ENCODE results near the gene ADAMTS2.

ADAMTS2 gene

DNA sequence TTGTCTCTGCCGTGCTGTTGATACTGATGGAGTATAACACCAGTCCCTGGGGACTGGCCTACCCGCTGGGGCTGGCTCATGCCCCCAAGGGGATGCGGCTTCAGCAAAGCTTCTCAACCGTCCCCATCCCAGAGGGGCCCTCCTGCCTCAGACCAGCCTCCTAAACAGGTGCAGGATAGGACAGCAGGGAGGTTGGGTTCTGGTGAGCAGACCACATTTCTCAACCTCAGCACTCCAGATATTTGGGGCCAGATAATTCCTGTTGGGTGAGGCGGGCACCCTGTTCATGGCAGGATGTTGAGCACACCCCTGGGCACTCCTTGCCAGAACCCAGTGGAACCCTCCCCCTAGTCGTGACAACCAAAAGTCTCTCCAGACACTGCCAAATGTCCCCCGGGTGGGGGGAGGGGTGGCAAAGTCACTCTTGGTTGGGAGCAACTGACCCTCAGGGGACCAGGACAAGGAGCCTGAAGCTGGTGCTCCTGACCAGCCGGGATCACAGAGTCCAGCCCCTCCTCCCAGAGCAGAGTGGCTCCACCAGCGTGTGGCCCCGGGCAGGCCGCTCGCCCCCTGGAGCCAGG, 177.3 kb downstream of the ADAMTS2 start:
- no peak for DNase-seq

DNA sequence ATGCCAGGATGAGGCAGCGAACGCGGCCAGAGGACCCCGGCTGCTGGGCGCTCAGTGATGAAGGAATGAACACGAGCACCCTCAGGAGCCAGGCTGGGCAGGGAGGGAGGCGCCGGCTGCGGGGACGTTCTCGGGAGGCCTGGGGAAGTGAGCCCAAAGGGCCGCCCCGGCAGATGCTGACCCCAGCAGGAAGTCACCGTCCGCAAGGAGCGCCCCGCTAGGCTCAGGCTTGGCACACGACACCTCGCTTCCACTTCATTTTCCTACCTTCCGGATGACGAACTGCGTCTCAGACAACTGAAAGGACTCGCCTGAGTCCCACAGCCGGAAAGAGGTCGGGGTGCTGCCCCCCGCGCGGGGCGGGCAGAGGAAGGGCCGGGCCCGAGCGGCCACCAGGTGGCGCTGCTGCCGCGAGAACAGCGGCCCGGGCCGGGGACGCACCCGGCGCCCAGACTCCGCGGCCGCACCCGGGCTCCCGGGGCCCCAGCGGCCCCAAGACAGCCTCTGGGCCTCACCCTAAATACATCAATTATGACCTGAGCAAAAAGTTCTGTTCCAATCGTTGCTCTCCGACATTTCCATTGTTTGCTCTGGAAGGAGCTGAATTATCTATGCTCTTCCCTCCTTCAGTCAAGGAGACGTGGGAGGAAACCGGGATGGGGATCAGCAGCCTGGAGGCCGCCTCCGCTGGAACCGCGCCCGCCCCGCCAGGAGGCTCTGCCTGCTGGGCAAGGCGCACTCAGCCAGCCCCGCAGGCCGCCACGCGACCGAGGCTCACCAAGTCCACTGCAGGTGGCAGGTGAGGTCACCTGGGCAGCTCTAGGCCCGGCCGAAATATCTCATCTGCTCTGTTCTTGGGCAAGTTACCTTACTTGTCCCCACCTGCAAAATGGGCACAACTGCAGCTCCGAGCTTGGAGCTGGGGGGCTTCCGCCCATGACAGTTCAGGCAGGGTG, 178.1 kb downstream of the ADAMTS2 start:
- DNase-seq: peak; percentile 48 to 53

DNA sequence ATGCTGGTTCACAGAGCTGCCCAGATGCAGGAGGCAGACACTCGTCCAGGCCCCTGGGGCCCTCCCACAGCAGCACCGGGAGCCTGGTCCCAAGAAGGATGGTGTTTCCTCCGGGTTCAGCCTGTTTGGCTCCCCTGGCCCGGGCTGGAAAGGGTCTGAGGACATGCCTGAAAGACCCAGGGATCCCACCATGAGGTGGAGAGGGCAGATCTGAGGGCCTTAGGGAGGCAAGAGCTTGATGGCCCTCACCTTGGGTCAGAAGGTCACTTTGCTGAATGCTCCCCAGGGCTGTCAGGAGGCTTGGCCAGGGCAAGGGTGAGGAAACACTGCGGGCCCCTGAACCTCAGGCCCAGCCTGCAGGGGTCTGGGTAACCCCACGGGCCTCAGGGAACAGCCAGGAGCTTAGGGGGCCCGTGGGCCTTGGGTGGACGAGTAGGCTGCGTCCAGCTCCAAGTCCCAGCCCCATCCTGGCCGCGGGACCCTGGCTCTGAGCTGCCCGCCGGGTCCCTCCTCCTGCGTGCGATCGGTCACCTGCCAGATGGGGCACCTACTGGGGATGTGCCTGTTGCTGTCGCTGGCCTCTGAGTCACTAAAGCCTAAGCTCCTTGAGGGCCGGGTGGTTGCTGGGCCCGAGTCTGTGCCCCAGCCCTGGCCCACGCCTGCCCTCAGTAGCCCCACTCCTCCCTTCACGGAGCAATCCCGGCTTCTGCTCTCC, 178.9 kb downstream of the ADAMTS2 start:
- DNase-seq: no peak

DNA sequence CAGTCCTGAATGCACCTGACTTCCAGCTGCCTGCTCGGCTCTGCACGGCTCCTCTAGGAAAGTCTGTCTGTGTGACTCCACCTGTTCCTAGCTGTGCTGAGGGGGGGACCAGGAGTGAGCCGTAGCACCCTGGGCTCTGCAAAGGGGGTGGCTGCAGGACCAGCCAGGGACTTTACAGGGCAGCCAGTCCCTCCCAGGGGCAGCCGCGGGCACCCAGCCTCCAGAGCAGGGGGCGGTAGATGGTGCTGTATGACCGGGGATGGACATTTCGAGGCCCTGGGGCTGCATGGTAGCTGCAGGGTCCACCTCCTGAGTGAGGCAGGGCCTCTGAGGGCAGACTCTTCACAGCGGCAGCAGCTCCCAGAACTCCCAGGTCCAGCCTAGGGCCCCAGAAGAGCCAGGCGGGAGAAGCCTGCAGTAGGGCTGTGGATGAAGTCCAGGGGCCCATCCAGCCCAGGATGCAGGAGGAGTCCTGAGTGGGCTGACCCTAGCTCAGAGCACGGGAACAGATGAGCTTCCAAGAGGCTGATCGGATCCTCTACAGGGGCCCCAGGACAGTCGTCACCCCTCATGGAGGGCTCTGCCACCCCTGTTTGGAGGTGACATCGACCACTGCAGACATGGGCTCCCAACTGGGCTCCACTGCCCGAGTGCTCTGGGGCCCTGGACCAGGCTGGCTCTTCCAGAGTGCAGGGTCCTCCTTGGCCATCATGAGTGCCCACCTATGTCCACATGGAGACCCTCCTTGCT, 179.7 kb downstream of the ADAMTS2 start:
- DNase-seq: no peak

DNA sequence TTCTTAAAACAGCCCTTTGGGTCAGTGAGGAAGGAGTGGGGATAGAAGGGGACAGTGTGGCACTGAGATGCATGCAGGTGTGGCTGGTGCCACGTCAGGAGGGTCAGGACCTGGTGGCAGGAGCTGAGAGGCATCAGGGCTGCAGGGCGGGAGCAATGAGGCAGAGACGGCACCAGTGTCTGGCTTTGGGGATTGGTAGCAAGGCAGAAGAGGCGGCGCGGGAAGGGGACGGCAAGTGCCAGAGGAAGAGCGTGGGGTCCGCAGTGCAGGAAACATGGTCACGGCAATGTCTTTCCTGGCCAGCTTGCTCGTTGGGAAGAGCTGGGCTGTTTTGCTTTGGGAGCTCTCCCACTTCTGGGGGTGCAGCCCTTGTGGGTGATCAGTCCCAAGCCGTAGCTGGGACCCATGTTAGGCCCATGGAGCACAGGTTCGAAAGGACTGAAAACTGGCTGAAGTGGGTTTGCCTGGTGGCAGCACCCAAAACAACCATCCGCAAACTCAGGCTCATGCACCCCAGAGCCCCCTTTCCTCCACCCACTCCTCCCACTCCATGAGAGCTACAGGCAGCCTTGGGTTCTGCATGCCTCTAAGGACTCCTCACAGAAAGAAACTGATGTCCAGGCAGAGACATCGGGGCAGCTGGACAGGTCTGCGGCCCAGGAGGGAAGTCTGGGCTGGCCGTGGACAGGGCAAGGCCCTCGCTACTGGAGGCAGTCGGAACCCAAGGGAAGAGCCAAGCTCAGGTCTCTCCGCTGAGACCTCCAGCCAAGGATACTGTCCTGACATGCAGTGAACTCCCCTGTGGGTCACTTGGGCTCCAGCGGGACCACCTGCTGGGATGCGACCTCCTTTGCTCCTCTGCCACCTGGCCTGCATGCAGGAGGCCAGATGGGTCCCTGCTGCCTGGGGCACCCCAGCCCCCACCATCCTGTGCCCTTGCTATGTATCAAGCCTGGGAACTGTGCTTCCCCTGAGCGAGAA, 180.6 kb downstream of the ADAMTS2 start:
- DNase-seq: no peak

DNA sequence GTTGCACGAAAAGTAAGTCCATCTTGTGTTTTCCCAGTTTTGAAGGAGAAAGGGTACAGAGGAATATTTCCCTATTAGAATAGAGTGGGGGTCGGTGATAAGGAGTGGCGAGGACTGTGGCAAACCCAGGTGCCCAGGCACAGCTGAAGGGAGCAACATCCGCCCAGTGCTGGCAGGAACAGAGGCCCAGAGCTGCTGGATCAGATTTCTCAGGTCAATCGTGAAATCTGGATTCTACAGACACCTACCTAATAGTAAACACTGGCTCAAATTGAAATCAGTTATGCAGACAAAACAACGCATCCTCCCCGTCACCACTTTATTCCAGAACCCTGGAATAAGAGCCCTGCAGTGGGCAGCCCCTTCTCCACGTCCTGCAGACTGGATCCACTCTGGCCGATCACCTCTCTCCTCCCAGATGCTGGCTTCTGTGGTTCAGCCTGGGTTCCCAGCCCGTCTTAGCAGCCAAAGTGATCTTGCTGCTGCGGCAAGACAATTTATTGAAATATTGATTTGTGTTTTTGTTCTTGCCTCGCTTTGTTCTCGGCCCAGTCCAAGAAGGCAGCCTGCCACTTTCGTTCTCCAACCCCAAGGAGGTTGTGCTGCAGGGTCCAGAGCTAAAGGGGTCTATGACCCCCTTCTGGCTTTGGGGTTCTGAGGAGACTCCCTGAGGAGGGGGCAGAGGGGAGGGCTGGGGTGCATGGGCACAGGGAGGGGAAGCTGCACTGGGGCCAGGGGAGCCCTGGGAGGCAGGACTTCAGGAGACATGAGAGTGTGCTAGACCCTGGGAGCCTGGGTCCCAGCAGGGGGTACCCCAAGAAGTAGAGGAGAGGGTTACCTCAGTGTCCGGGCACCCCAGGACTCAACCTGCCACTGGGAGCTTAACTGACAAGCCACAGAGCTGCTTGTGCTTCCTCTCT, 181.8 kb downstream of the ADAMTS2 start:
- no peak for DNase-seq

DNA sequence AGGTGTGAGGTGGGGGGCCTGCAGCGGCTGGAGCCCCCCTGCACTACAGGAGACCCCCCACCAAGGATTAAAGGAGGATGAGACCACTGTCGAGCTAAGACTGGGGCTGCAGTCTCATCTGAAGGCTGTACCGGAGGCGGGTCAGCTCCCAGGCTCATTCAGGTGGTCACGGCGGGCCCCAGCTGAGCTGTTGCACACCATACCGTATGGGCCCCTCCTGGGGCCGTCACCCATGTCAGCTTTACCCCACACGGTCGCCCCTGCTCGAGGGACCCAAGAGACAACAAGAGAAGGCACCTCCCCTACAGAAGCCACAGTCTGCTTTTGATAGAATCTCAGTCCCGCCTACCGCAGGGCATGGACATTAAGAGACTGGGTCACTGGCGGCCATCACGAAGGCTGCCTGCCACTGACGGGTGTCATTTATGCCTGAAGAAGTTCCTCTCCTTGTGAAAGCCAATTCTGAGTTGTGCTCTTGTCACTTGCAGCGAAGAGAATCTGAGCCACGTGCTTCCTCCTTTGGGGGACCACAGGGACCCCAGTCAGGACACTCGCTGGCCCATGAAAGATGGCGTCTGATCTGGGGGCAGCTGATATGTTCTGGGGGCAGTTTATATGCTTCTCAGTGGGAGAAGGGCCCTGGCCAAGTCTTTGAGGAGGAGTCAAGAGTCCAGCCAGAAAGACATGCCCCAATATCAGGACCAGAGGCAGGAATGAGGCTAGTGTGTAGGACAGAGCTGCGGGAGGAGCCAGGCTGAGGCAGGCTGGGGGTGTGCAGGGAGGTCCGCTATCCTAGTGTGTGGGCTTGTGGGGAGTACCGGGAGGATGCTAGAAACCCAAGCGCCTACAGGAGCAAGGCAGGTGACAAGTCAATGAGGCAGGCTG, 182.7 kb downstream of the ADAMTS2 start:
- DNase-seq: no peak

DNA sequence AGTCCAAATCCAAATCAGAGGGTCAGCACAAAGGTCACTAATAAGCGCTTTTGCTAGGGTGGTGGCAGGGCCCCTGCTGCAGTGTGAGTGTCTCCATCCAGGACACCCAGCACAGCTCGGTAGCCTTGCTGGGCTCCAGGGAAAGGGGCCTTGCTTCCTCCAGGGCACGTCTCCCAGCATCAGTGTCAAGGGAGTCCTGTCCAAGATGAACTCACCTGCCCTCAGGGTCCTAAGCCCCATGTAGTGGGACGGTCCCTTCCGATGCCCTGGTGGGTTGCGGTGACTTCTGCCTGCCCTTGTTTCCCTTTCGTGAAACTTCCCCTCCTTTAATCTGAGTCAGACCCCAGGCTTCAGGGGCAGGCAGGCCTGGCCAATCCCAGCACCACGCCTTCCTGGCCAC, 183.4 kb downstream of the ADAMTS2 start:
- DNase-seq: no peak

DNA sequence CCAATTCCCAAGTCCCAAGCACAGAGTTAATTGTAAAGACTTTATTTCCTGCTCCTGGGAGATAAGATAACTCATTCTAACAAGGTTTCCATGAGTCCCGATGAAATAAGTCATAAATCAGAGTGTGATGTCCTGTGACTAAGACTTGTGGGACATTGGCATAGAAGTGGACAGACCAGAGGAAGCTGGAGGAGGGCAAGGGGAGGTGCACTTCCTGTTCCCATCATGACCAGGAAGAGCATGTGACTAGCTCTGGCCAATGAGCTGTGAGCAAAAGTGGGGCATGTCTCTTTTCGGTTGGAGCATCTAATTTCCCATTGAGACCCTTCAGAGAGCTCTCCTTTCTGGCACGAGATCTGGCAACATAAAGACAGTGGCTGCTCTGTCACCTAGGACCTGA, 184.7 kb downstream of the ADAMTS2 start:
- DNase-seq: no peak

DNA sequence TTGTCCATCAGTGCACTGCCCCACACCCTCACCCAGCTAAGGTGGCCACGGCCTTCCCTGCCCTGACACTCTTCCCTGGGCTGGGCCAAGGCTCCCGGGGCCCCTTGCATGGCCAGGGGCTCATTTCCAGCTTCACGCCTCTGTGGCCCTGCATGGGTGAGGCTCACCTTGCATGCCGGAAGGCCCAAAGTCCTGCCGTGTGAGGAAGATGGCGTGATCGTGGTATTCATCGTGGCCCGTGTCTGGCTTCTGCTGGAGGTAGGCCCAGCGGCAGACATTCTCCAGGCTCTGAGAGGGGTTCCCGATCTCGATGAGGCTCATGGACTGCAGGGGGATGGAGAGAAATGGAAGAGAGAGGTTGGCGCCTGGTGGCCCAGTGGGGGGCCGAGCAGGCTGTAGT, 186.7 kb downstream of the ADAMTS2 start:
- DNase-seq: no peak

DNA sequence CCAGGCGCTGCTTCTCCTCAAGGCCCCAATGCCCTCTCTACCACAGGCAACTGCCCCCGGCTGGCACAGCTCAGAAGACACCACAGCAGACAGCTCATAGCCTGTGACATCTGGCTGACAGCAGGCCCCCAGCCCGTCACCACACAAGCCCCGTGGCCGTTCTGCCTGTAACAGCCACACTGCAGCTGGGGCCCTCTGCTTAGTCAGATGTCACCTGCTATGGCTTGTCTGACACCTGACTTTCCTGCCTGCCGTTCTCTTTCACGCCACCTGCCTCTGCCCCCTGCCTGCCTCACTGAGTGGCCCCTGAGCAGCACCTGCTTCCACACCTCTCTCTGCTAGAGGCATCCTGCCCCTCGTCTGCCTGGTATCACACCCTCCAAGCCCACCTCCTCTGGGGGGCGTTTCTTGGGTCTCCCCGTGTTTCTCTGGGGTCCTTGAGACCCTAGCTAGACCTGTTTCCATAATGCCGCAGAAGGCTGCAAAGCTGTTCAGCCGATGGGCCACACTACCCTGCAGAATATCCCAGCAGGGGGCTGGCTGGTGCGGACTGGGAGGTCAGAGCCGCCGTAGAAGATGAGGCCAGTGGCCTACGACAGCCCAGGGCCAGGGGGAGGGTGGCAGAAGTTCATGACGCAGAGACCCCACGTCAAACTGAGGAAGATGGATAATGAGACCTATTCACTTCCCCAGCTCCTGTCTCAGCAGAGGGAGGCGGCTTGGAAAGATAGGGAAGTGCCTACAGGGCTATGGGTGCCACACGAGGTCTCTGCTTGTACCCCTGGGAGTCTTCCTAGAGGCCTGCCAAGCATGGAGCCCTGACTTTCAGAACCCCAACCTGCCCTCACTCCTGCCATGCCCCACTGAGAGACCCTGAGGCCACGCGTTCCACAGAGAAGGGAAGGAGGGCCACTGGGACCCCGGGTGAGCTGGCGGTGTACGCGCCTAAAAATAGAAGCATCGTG, 190.0 kb downstream of the ADAMTS2 start:
- no peak for DNase-seq

DNA sequence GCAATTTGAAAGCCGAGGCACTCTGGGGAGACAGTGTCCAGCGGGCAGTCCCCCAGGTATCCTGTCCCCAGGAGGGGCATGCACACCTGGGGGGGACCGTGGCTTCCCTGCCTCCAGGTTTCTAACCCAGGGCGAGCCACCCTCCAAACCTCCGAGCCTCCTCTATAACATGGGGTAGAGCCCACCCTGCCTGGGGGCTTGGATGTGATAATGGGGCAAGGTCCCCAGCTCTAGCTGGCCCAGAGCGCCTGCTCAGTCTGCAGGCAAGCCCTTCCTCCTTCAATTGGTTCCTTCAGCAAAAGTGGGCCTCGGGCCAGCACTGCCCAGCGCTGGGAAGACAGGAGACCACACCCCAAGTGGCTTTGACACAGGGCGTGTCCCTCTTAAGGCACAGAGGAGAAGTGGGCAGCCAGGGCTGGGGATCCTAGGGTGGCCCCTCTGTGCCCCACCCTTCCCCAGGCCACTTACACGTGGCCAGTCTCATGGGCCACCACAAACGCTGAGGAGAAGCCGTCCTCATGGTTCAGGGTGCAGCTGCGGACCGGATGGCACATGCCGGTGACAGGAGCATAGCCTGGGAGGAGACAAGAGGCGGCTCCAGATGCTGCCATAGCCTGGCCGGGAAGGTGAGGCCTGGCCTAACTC, 190.8 kb downstream of the ADAMTS2 start:
- no peak for DNase-seq

DNA sequence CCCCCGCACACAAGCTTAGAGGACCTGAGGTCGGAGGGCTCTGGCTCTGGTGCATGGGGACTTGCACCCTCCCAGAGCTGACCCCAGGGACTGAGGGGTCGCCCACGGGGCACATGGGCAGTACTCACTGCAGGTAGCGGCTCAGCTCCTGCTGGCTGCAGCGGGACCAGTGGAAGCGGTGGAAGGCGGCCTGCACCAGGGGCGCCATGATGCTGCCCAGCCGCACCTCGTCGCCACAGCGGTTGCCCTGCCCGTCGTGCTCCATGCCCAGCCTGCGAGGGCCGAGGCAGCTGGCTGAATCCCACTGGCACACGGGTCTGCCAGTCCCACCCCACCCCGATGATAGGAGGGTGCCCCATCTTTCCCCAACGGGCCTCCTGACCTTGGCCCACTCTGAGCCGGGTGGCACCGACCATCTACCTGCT, 191.3 kb downstream of the ADAMTS2 start:
- DNase-seq: no peak

DNA sequence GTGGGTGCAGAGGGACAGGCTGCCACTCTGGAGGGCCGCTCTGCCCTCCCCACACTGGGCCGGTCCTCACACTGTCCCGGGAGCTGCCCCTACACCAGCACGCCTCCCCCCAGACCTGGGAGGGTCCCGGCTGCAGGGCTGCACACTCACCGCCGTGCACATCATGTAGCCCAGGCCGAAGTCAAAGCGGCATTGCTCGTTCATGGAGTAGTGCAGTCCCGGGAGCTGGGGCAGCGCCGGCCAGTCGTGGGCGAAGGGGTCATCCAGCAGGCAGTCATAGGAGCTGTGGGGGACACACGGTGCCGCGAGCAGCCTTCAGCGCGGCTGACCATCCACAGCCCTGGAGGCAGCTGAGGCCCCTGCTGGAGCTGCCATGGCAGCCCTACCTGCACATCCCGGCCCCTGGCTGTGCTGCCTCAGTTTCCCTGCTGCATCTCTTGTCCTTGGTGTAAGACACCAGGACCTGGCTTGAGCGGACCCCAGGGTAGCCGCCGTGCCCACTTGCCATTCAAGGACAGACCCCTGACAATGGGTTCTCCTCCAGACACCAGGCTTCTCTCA, 191.8 kb downstream of the ADAMTS2 start:
- DNase-seq: no peak

DNA sequence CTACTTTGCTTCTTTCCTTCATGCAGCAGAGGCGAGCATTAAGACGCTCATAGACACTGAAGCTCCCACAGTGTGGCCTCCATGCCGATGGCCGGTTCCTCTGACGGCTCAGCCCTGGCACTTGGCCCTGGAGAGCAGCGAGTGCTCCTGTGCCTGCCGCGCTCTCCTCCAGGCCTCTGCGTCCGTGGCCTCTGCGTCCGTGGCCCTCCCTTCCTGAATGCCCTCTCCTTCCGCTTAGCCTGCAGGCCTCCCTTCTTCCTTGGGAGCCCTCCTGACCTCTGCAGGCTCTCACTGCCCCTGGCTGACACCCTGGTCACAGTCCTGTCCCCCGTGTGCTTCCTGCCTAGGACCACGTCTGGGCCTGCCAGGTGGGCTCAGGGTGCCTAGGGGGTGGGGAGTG, 192.3 kb downstream of the ADAMTS2 start:
- no peak for DNase-seq

DNA sequence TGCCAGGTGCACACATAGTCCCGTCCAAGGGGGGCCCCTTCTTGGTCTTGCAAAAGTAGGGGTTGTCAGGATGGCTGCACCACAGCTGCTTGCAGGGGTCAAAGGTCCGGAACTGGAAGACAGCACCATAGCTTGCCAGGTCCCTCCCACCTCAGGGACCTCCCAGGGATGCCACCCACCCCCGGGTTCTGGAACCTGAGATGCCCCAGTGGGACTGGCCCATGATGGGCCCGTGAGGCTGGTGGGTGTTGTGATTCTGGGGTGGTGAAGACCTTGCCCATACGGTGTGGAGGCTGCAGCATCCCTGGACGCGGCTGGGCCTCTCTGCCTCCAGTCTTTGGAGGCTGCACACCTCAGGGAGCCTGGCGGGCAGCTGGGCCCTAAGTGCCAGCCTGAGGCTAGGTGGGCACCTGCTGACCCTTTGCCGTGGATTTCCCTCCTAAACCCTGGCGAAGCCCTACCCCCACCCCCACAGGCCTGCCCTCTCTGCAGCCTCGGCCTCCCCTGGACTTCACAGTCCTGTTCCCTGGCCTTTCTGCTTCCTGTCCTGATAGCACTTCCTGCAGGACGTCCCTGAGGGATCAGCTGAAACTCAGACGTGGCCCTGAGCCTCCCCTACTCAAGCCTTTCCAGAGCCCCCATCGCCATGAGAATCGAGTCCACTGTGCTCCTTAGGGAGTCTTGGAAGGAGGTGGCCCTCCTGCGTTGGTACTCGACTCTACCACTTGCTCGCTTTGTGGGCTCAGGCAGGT, 192.9 kb downstream of the ADAMTS2 start:
- DNase-seq: no peak

Measured in CD4-positive, alpha-beta T cell treated with Interleukin-1 beta for 1 hour (primary cell).